ENCODE data around the gene MATN4.
A peak's percentile ranks its signal among the peaks of the same experiment; 100 is the strongest.
"Not testable (repeated sequence)": the region's sequence is repeated elsewhere in the genome, so short reads cannot be mapped to it uniquely, and the experiment has no call there.

The MATN4 gene

GRCh38 chr20:45308117-45308778 is at the start of gene MATN4:
MATN4 (minus strand) TSS chr20:45308299; CDS start chr20:45305582, 2,717 bp downstream.
- DNase-seq (ENCODE audit: low read depth in 2 of 2), result no peak

GRCh38 chr20:45355209-45356084 is 47.3 kb upstream of the MATN4 start:
- DNase-seq (ENCODE audit: low read depth in 2 of 2), result no peak

- DNase-seq (ENCODE audit: low read depth in 2 of 2), result peak in 1 of 2 donors; percentile 25
Observed at GRCh38 chr20:45354423-45355208, 46.5 kb upstream of the MATN4 start.

GRCh38 chr20:45353746-45354145 is 45.6 kb upstream of the MATN4 start:
- DNase-seq (ENCODE audit: low read depth in 2 of 2), result no peak

GRCh38 chr20:45352729-45353128 is 44.6 kb upstream of the MATN4 start:
- DNase-seq (ENCODE audit: low read depth in 2 of 2), result no peak

- not testable (repeated sequence) for DNase-seq (ENCODE audit: low read depth in 2 of 2)
Observed at GRCh38 chr20:45350795-45351194, 42.7 kb upstream of the MATN4 start.

GRCh38 chr20:45350217-45350616 is 42.1 kb upstream of the MATN4 start:
- DNase-seq (ENCODE audit: low read depth in 2 of 2), result no peak

- peak; percentile 51 to 59 for DNase-seq (ENCODE audit: low read depth in 2 of 2)
Observed at GRCh38 chr20:45347936-45348778, 40.1 kb upstream of the MATN4 start, which contains the start of gene SDC4. SDC4 (minus strand) TSS chr20:45348424; CDS start chr20:45348384, 40 bp downstream.

GRCh38 chr20:45347297-45347935 is 39.3 kb upstream of the MATN4 start:
- DNase-seq (ENCODE audit: low read depth in 2 of 2), result no peak

GRCh38 chr20:45346851-45347250 is 38.8 kb upstream of the MATN4 start:
- DNase-seq (ENCODE audit: low read depth in 2 of 2), result no peak

GRCh38 chr20:45346291-45346718 is 38.2 kb upstream of the MATN4 start:
- DNase-seq (ENCODE audit: low read depth in 2 of 2), result no peak

GRCh38 chr20:45345104-45345936 is 37.2 kb upstream of the MATN4 start:
- DNase-seq (ENCODE audit: low read depth in 2 of 2), result no peak

- no peak for DNase-seq (ENCODE audit: low read depth in 2 of 2)
Observed at GRCh38 chr20:45344168-45344860, 36.2 kb upstream of the MATN4 start.

GRCh38 chr20:45343532-45344167 is 35.6 kb upstream of the MATN4 start:
- DNase-seq (ENCODE audit: low read depth in 2 of 2), result no peak

- DNase-seq (ENCODE audit: low read depth in 2 of 2), result no peak
Observed at GRCh38 chr20:45342855-45343531, 34.9 kb upstream of the MATN4 start.

GRCh38 chr20:45341939-45342854 is 34.1 kb upstream of the MATN4 start:
- DNase-seq (ENCODE audit: low read depth in 2 of 2), result no peak

GRCh38 chr20:45341579-45341938 is 33.5 kb upstream of the MATN4 start:
- no peak for DNase-seq (ENCODE audit: low read depth in 2 of 2)
